ENCODE measurements around the gene PIEZO2. TPM values are rescaled to one million over a fixed set of nuclear protein-coding genes. Genes with fewer than 3 reads are reported as not detected.

PIEZO2 gene
- total and polyA plus RNA-seq, 10 donors = 0.42 to 13.0 (median 8.0) TPM

GRCh38 chr18:10942998-10943397 lies 206.4 kb downstream of the PIEZO2 start:
- Histone ChIP-seq H3K4me3 (no peak overlapping the region), H3K27me3 (replicated peaks in 1 of 7) (no peaks in the 10 kb centered on the region), H3K4me1 (peaks cover 0 to 3% (median 0%) of the 10 kb centered on the region in 6 donors), H3K36me3 (no peaks in the 10 kb centered on the region), H3K9me3 (peaks cover 5 to 55% (median 40%) of the 10 kb centered on the region in 8 donors), H3K27ac (no peak overlapping the region)
- 71 to 100% (median 81%) methylated on average over 2 to 4 of the region's 4 CpGs for WGBS, 5 donors
- no peak for DNase-seq
- TF ChIP-seq POLR2AphosphoS5 (IDR thresholded peaks at IDR 0.05) (no peak), POLR2A (IDR thresholded peaks at IDR 0.05) (no peak), CTCF (IDR thresholded peaks at IDR 0.05 in 8 of 11, conservative IDR thresholded peaks at IDR 0.05 in 3 of 11) (no peak)
- intact Hi-C loops (cut with DNase I; ENCODE audit: low total_unique reads) = no loop called here

- intact Hi-C loops (cut with DNase I; ENCODE audit: low total_unique reads) = no loop called here
- TF ChIP-seq CTCF (IDR thresholded peaks at IDR 0.05 in 8 of 11, conservative IDR thresholded peaks at IDR 0.05 in 3 of 11) = no peak
- no peak for TF ChIP-seq POLR2A (IDR thresholded peaks at IDR 0.05)
- no peak for TF ChIP-seq POLR2AphosphoS5 (IDR thresholded peaks at IDR 0.05)
- H3K27ac ChIP-seq = no peak overlapping the region
- no peaks in the 10 kb centered on the region for H3K27me3 ChIP-seq (replicated peaks in 1 of 7)
- peaks cover 0 to 28% (median 15%) of the 10 kb centered on the region in 8 donors for H3K9me3 ChIP-seq
- H3K4me1 ChIP-seq = peaks cover 0 to 6% (median 2%) of the 10 kb centered on the region in 6 donors
- WGBS, 5 donors = 62 to 78% (median 75%) methylated on average over 6 of the region's 6 CpGs
- DNase-seq = no peak
- no peaks in the 10 kb centered on the region for H3K36me3 ChIP-seq
- no peak overlapping the region for H3K4me3 ChIP-seq
These were observed 209.5 kb downstream of the PIEZO2 start for GRCh38 chr18:10939822-10940221.

- H3K36me3 ChIP-seq = no peaks in the 10 kb centered on the region
- no peak for DNase-seq
- H3K4me3 ChIP-seq = no peak overlapping the region
- TF ChIP-seq POLR2AphosphoS5 (IDR thresholded peaks at IDR 0.05) (no peak), POLR2A (IDR thresholded peaks at IDR 0.05) (no peak), CTCF (IDR thresholded peaks at IDR 0.05 in 8 of 11, conservative IDR thresholded peaks at IDR 0.05 in 3 of 11) (no peak)
- H3K27ac ChIP-seq = no peak overlapping the region
- intact Hi-C loops (cut with DNase I; ENCODE audit: low total_unique reads) = no loop called here
- WGBS, 5 donors = 26 to 34% (median 29%) methylated on average over 6 of the region's 6 CpGs
- no peaks in the 10 kb centered on the region for H3K27me3 ChIP-seq (replicated peaks in 1 of 7)
- peaks cover 0 to 11% (median 5%) of the 10 kb centered on the region in 8 donors for H3K9me3 ChIP-seq
- H3K4me1 ChIP-seq = peaks cover 0 to 6% (median 2%) of the 10 kb centered on the region in 6 donors
These were observed 211.4 kb downstream of the PIEZO2 start for GRCh38 chr18:10937743-10938640.

Data from spleen (tissue), 11 donors.